Measurements from ENCODE around the gene IQCC. TPM values are rescaled to one million over a fixed set of nuclear protein-coding genes. Genes with fewer than 3 reads are reported as not detected.

IQCC gene
- polyA plus RNA-seq, 3 donors, result 0.56 to 1.5 (median 0.79) TPM

GRCh38 chr1:32247983-32248889 is 42.8 kb downstream of the IQCC start:
- no peak overlapping the region for H3K27ac ChIP-seq (ENCODE audit: low read depth, low read length)
- 9 to 12% (median 10%) methylated on average over 31 of the region's 31 CpGs for WGBS, 3 donors

GRCh38 chr1:32249831-32250525 is 44.5 kb downstream of the IQCC start:
- no peak overlapping the region for H3K27ac ChIP-seq (ENCODE audit: low read depth, low read length)
- 38 to 53% (median 42%) methylated on average over 9 of the region's 9 CpGs for WGBS, 3 donors

- WGBS, 3 donors, result 67 to 74% (median 71%) methylated on average over 24 to 25 of the region's 25 CpGs
- H3K27ac ChIP-seq (ENCODE audit: low read depth, low read length), result no peak within 1 kb of the TSS
These were observed 45.6 kb downstream of the IQCC start, which contains the start of gene LCK for GRCh38 chr1:32250893-32251716. LCK (plus strand) TSS chr1:32251265; CDS start chr1:32274330, 23,065 bp downstream.

- no peak overlapping the region for H3K27ac ChIP-seq (ENCODE audit: low read depth, low read length)
- WGBS, 3 donors, result 65 to 78% (median 70%) methylated on average over 10 of the region's 10 CpGs
These were observed 49.9 kb downstream of the IQCC start for GRCh38 chr1:32255072-32256071.

GRCh38 chr1:32256473-32257226 is 51.2 kb downstream of the IQCC start:
- WGBS, 3 donors, result 78 to 80% (median 80%) methylated on average over 9 of the region's 9 CpGs
- no peak overlapping the region for H3K27ac ChIP-seq (ENCODE audit: low read depth, low read length)

- no peak overlapping the region for H3K27ac ChIP-seq (ENCODE audit: low read depth, low read length)
- WGBS, 3 donors, result 88 to 97% (median 94%) methylated on average over 6 of the region's 6 CpGs
These were observed 51.7 kb downstream of the IQCC start for GRCh38 chr1:32257227-32257508.

Other genes with a start within 250 kb of the IQCC start
- gene KHDRBS1, start 191.8 kb upstream of the IQCC start, polyA plus RNA-seq, result 10 to 100 TPM; 35.7 to 85.9 (median 62.4) TPM
- gene TMEM39B, start 132.7 kb upstream of the IQCC start, polyA plus RNA-seq, result 10 to 100 TPM in 2 of 3 donors, 1 to 10 TPM in 1; 6.2 to 13.2 (median 10.1) TPM
- gene KPNA6, start 97.6 kb upstream of the IQCC start, polyA plus RNA-seq, result 10 to 100 TPM in 2 of 3 donors, 1 to 10 TPM in 1; 5.9 to 11.4 (median 10.1) TPM
- 10 to 100 TPM; 13.2 to 26.7 (median 21.7) TPM for gene TXLNA, start 26.0 kb upstream of the IQCC start, polyA plus RNA-seq
- gene CCDC28B, start 5.1 kb upstream of the IQCC start, polyA plus RNA-seq, result 10 to 100 TPM in 1 of 3 donors, 1 to 10 TPM in 2; 3.5 to 15.9 (median 4.1) TPM
- gene DCDC2B, start 3.4 kb downstream of the IQCC start, polyA plus RNA-seq, result not detected
- gene TMEM234, start 16.7 kb downstream of the IQCC start, polyA plus RNA-seq, result 10 to 100 TPM in 2 of 3 donors, 1 to 10 TPM in 1; 6.9 to 14.7 (median 10.7) TPM
- gene EIF3I, start 16.7 kb downstream of the IQCC start, polyA plus RNA-seq, result 100 to 1,000 TPM; 123 to 219 (median 202) TPM
- 10 to 100 TPM in 2 of 3 donors, 1 to 10 TPM in 1; 3.1 to 23.5 (median 12.3) TPM for gene FAM167B, start 41.6 kb downstream of the IQCC start, polyA plus RNA-seq
- 1 to 10 TPM; 1.0 to 3.3 (median 1.8) TPM for gene LCK, start 45.6 kb downstream of the IQCC start, polyA plus RNA-seq
- gene HDAC1, start 86.4 kb downstream of the IQCC start, polyA plus RNA-seq, result 10 to 100 TPM; 35.3 to 43.9 (median 42.1) TPM
- gene MARCKSL1, start 130.6 kb downstream of the IQCC start, polyA plus RNA-seq, result 100 to 1,000 TPM in 1 of 3 donors, 10 to 100 TPM in 2; 14.5 to 197 (median 49.5) TPM
- gene FAM229A, start 156.8 kb downstream of the IQCC start, polyA plus RNA-seq, result 1 to 10 TPM; 4.3 to 5.2 (median 4.8) TPM
- gene TSSK3, start 156.9 kb downstream of the IQCC start, polyA plus RNA-seq, result under 1 TPM; 0.22 to 0.66 (median 0.34) TPM
- gene BSDC1, start 188.8 kb downstream of the IQCC start, polyA plus RNA-seq, result 10 to 100 TPM; 38.7 to 43.1 (median 43.0) TPM